ENCODE measurements around the gene DOC2B.

- no peak for TF ChIP-seq RAD21 (conservative IDR thresholded peaks at IDR 0.05)
- TF ChIP-seq CTCF (IDR thresholded peaks at IDR 0.05; ENCODE audit: poor library complexity, severe bottlenecking), result no peak
- TF ChIP-seq EZH2 (IDR thresholded peaks at IDR 0.05; ENCODE audit: borderline replicate concordance, insufficient read depth, low read length, poor library complexity, severe bottlenecking), result no peak
- no peak for TF ChIP-seq POLR2AphosphoS5 (IDR thresholded peaks at IDR 0.05)
- no peak for TF ChIP-seq REST (IDR thresholded peaks at IDR 0.05; ENCODE audit: borderline replicate concordance)
- no peak for TF ChIP-seq TAF1 (IDR thresholded peaks at IDR 0.05; ENCODE audit: low read depth)
- no peak for TF ChIP-seq EP300 (conservative IDR thresholded peaks at IDR 0.05; ENCODE audit: poor library complexity, severe bottlenecking)
Measured at GRCh38 chr17:178292-179065, 3.0 kb downstream of the DOC2B start.

Data from neural cell (in vitro differentiated cells).